GM19351 (cell line): ENCODE data around the gene UBAP2.
A peak's percentile ranks its signal among the peaks of the same experiment; 100 is the strongest.

Source experiments
- ATAC-seq: cut with Tn5 transposase; IDR thresholded peaks from one replicate; pipeline ENCODE4 v1.9.1; 2021; ENCODE audit warnings: mild to moderate bottlenecking, moderate library complexity; ENCODE audit not compliant: unreplicated experiment

The UBAP2 gene

GRCh38 chr9:34048727-34049629 is at the start of gene UBAP2:
Gene UBAP2 (minus strand): TSS chr9:34048887. CDS start chr9:34017148, 31,739 bp downstream.
- ATAC-seq, result peak; percentile 70

GRCh38 chr9:34098307-34098706 is 49.6 kb upstream of the UBAP2 start:
- ATAC-seq, result peak; percentile 53

- ATAC-seq, result peak; percentile 89
These were observed 49.2 kb upstream of the UBAP2 start for GRCh38 chr9:34097865-34098264.

GRCh38 chr9:34096751-34097150 is 48.1 kb upstream of the UBAP2 start:
- ATAC-seq, result no peak

- no peak for ATAC-seq
These were observed 44.9 kb upstream of the UBAP2 start for GRCh38 chr9:34093578-34093977.

- no peak for ATAC-seq
These were observed 40.6 kb upstream of the UBAP2 start for GRCh38 chr9:34089311-34089710.

GRCh38 chr9:34087370-34087769 is 38.7 kb upstream of the UBAP2 start:
- no peak for ATAC-seq

GRCh38 chr9:34086864-34087263 is 38.2 kb upstream of the UBAP2 start:
- no peak for ATAC-seq

- ATAC-seq, result no peak
These were observed 37.2 kb upstream of the UBAP2 start for GRCh38 chr9:34085581-34086500.

- ATAC-seq, result no peak
These were observed 35.9 kb upstream of the UBAP2 start for GRCh38 chr9:34084562-34084961.

GRCh38 chr9:34079181-34079580 is 30.5 kb upstream of the UBAP2 start:
- ATAC-seq, result no peak

- no peak for ATAC-seq
These were observed 24.3 kb upstream of the UBAP2 start for GRCh38 chr9:34072868-34073590.

GRCh38 chr9:34072410-34072809 is 23.7 kb upstream of the UBAP2 start:
- no peak for ATAC-seq

GRCh38 chr9:34070606-34071324 is 22.1 kb upstream of the UBAP2 start:
- ATAC-seq, result no peak

- ATAC-seq, result no peak
These were observed 21.1 kb upstream of the UBAP2 start for GRCh38 chr9:34069831-34070230.

GRCh38 chr9:34065541-34065940 is 16.9 kb upstream of the UBAP2 start:
- no peak for ATAC-seq

GRCh38 chr9:34059954-34060353 is 11.3 kb upstream of the UBAP2 start:
- ATAC-seq, result no peak

- ATAC-seq, result no peak
These were observed 10.6 kb upstream of the UBAP2 start for GRCh38 chr9:34059281-34059680.

- no peak for ATAC-seq
These were observed 1.1 kb upstream of the UBAP2 start for GRCh38 chr9:34049630-34050384.
